Posterior cingulate gyrus (tissue), 11 donors: ENCODE results near the gene C1QTNF3.

Experiments used
- DNase-seq, 10 donors: peaks; one replicate each; pipeline versions ENCODE4 v3.0.0 to v3.0.0-alpha.2; 2020 to 2021; ENCODE audit warnings: mixed read lengths in 3 of 10
- intact Hi-C: fragments of 100-400 bp; cut with DNase I; formaldehyde crosslinking; loops from one replicate; pipeline ENCODE4 v1.15.1; 2023

The C1QTNF3 gene

GRCh38 chr5:33968211-33969005, 74.6 kb downstream of the C1QTNF3 start:
- intact Hi-C loops, result no loop called here
- DNase-seq, result no peak
